D341Med (cell line): ENCODE results near the gene PMEPA1.

Source experiments
- DNase-seq: peaks from one replicate; pipeline ENCODE4 v3.0.0; 2012; ENCODE audit warnings: low spot score

The PMEPA1 gene

DNA sequence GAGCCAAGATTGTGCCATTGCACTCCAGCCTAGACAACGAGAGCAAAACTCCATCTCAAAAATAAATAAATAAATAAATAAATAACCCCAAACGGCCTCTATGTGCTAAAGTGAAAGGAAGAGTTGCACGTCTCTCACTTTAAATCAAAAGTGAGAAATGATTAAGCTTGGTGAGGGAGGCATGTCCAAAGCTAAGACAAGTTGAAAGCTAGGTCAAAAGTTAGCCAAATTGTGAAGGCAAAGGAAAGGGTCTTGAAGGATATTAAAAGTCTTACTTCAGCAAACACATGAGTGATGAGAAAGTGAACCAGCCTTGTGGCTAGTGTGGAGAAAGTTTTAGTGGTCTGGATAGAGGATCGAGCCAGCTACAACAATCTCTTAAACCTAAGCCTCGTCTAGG is 103.9 kb downstream of the PMEPA1 start:
- DNase-seq, result no peak

DNA sequence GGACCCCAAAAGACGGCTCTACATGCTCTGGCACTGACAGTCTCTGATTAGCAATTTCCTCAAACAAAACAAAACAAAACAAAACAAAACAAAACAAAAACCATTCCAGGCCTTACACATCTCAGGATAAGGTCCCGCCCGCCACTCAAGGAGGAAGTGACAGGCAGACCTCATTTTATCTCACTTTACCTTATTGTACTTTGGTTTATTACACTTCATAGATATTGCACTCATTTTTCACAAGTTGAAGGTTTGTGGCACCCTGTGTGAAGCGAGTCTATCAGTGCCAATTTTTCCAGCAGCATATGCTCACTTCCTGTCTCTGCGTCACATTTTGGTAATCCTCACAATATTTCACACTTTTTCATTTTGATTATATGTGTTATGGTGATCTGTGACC is 104.8 kb downstream of the PMEPA1 start:
- DNase-seq, result no peak

- DNase-seq, result no peak
These were observed 106.7 kb downstream of the PMEPA1 start for GRCh38 chr20:57603120-57603519.

DNA sequence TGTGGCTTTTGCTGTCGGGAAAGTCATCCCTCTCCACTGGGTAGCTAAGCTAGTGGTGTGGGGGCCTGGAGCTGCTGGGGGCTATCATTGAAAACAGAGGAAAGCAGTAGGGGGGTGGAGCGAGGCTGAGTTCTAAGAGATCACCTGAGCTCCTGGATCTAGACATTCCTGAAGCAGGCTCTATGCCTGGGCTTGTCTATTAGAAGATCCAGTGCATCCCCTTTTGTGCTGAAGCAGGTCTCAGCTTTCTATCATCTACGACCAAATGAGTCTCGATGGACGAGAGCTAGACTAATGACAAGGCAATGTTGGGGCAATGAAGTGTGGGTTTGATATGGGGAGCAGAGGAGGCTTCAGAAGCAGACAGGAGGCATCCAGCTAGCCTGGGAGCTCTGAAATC is 108.1 kb downstream of the PMEPA1 start:
- no peak for DNase-seq

DNA sequence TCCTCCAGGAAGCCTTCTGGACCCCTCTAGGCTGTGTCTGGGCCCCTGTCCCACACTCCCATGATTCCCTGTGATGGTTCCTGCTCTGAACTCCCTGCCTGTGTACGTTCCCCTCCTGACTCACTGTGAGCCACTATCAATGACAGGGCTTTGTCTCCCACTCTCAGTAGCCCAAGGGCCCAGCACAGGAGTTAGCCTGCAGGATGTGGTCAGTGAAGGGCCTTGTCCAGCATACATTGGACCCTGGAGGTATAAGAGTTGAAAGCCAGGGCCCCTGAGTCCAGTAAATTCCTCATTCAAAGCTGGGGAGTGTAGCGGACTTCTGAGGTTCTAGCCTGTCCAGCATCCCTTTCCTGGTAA is 108.6 kb downstream of the PMEPA1 start:
- DNase-seq, result no peak

DNA sequence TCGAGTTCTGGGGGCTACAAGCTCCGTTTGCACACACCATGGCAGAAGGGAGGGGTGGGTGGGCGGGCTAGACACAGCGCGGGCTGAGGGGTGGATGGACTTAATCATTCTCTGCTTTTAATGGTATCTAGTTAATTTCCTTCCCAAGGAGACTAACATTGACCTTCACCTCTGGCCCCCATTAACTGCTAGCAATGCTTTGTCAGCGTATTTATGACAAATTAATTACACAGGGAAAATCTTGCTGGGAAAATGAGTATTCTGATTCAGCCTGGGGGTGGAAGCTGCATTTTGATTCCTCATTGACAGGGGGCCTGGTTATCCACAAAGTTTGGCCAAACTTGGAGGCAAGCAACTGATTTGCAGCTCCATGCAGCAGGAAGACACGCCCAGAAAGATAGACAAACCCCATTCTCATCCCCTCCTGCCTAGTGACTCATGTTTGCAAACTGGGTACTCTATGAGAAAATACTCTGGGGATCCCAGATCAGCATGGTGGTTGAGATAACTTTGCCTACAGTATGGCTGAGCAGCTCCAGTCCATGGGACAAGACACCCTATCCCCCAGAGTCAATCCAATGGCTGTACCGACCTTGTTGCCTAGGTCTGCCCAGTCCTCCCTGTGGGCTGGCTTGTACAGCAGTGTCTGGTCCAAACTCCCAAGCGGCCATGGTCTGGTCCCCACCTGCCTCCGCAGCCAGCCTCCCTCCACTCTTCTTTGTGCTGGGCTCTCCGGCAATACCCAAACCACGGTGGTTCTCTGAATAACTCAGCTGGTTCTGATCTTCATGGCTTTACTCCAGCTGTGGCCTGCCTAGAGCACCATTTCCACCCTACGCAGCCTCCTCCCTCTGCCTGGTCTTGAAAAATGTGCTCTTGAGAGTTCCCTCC is 109.2 kb downstream of the PMEPA1 start:
- DNase-seq, result no peak

DNA sequence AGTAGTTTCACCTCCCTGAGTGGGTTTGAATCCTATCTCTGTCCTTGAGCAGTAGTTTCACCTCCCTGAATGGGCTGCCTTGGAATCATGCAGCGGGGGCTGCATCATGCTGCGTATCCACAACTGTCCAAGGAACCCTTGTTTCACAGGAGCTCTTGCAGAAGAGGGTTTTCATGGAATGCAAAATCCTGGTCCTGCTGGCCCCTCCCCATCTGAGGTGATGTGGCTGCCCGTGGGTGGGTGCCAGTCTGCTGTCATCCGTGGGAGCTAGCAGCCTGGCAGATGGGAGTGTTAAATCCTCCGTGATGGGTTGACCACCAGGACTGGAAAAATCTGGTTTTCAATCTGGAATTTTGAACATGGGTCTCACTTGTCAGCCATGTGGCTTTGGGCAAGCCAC is 111.3 kb downstream of the PMEPA1 start:
- no peak for DNase-seq
